Transverse colon (tissue), 4 donors: Measurements from ENCODE around the gene BHLHA9. TPM values are rescaled to one million over a fixed set of nuclear protein-coding genes. Genes with fewer than 3 reads are reported as not detected.

Source experiments
- DNase-seq: peaks from one replicate; pipeline ENCODE4 v3.0.0-alpha.2; 2019
- H3K27ac ChIP-seq, 4 donors: fragments of 200-600 bp; sonication (generic); 2 replicates each; pipeline ENCODE4 v1.5.1; 2016 to 2018; ENCODE audit warnings: inconsistent platforms in 4 of 4
- H3K27me3 ChIP-seq: fragments of 200-600 bp; sonication (generic); 2 replicates; pipeline ENCODE4 v1.5.1; 2017; ENCODE audit warnings: inconsistent platforms
- H3K36me3 ChIP-seq, 4 donors: fragments of 200-600 bp; sonication (generic); 2 replicates each; pipeline ENCODE4 v1.5.1; 2017 to 2019; ENCODE audit warnings: inconsistent platforms in 4 of 4
- H3K4me1 ChIP-seq, 4 donors: fragments of 200-600 bp; sonication (generic); 2 replicates each; pipeline ENCODE4 v1.5.1; 2017 to 2020; ENCODE audit warnings: inconsistent platforms in 4 of 4
- H3K4me3 ChIP-seq, 4 donors: fragments of 200-600 bp; sonication (generic); 1 replicate in 1 of 4; 2 replicates in 3 of 4; pipeline versions ENCODE4 v1.5.1 to v1.6.1; 2017 to 2019; ENCODE audit warnings: inconsistent platforms in 4 of 4
- H3K9me3 ChIP-seq, 2 donors: fragments of 200-600 bp; sonication (generic); 2 replicates each; pipeline ENCODE4 v1.5.1; 2017 to 2019; ENCODE audit warnings: inconsistent platforms in 2 of 2
- CTCF ChIP-seq, 5 experiments: fragments of 200-600 bp in 3 of 5; fragments of 450-650 bp in 2 of 5; sonication (generic) in 3 of 5; IDR thresholded peaks; 1 replicate in 2 of 5; 2 replicates in 3 of 5; pipeline ENCODE4 v1.5.1; 2016 to 2017; ENCODE audit warnings: antibody characterized with exemption in 5 of 5, inconsistent platforms in 3 of 5, mild to moderate bottlenecking in 2 of 5, moderate library complexity in 1 of 5
- EP300 ChIP-seq: sonication (generic); formaldehyde crosslinking; IDR thresholded peaks from one replicate; pipeline ENCODE4 v1.6.1; 2017; ENCODE audit warnings: antibody characterized with exemption, low read depth
- POLR2A ChIP-seq: fragments of 450-650 bp; IDR thresholded peaks from one replicate; pipeline ENCODE4 v1.6.1; 2016; ENCODE audit warnings: antibody characterized with exemption, mild to moderate bottlenecking, moderate library complexity
- POLR2AphosphoS5 ChIP-seq, 3 donors: sonication (generic); formaldehyde crosslinking; IDR thresholded peaks; one replicate each; pipeline ENCODE4 v1.6.1; 2016; ENCODE audit warnings: antibody characterized with exemption in 3 of 3
- WGBS, 2 donors: methylation state at CpG; one replicate each; pipeline ENCODE4 v1.1.5; 2018; ENCODE audit warnings: low coverage in 1 of 2; 5-methylcytosine and 5-hydroxymethylcytosine counted together
- in situ Hi-C, 4 donors: fragments of 200-750 bp; cut with MboI; loops; one replicate each; pipeline versions ENCODE4 v1.15.0 to v1.15.1; 2017; ENCODE audit warnings: low sequenced_read_pairs in 3 of 4, low pct_ligation_motif_present in 1 of 4, low pct_unique_long_range_greater_than_20kb in 1 of 4
- intact Hi-C: fragments of 100-400 bp; cut with DNase I; formaldehyde crosslinking; loops from one replicate; pipeline ENCODE4 v1.15.1; 2023; ENCODE audit warnings: low total_unique reads
- total RNA-seq, 4 donors: library from RNA; depleted of rRNA; stranded (reverse); fragments of >200 nt; gene quantifications; one replicate each; pipeline ENCODE4 v1.1.0, GENCODE V29; 2016

BHLHA9 gene
- total RNA-seq, 4 donors from 2014 or later = not detected

- peaks cover 0 to 3% (median 3%) of the 10 kb centered on the region in 4 donors for H3K4me1 ChIP-seq
- peaks cover 70% of the 10 kb centered on the region for H3K27me3 ChIP-seq
- in situ Hi-C loops = loop anchor here in 2 of 4 donors (10.0 kb wide), 2 partner anchors 49 to 239 kb away; partner anchors contain the start of gene INPP5K (in 1 of the 2)
- H3K36me3 ChIP-seq = no peaks in the 10 kb centered on the region
- no peak overlapping the region for H3K27ac ChIP-seq
- intact Hi-C loops = loop anchor here (10.0 kb wide), 2 partner anchors 169 to 359 kb away; no protein-coding TSS in a partner anchor
- 74 to 87% methylated on average over 6 to 10 of the region's 10 CpGs for WGBS, 2 donors
- TF ChIP-seq CTCF (IDR thresholded peaks at IDR 0.05) (no peak), EP300 (no peak), POLR2AphosphoS5 (IDR thresholded peaks at IDR 0.05) (no peak), POLR2A (no peak)
- no peak for DNase-seq
- H3K9me3 ChIP-seq = no peaks in the 10 kb centered on the region
- no peak overlapping the region for H3K4me3 ChIP-seq
These were observed 5.1 kb downstream of the BHLHA9 start for GRCh38 chr17:1275205-1275961.

GRCh38 chr17:1275962-1276736, 5.9 kb downstream of the BHLHA9 start:
- intact Hi-C loops (loop anchor here (10.0 kb wide), 2 partner anchors 169 to 359 kb away; no protein-coding TSS in a partner anchor), in situ Hi-C loops (loop anchor here in 2 of 4 donors (10.0 kb wide), 2 partner anchors 49 to 239 kb away; partner anchors contain the start of gene INPP5K (in 1 of the 2))

GRCh38 chr17:1280652-1281051, 10.4 kb downstream of the BHLHA9 start:
- WGBS, 2 donors = 76% methylated on average over 6 of the region's 23 CpGs; no CpG with 5 or more reads in 1 of the 2 donors
- H3K9me3 ChIP-seq = no peaks in the 10 kb centered on the region

More at GRCh38 chr17:1275962-1276736, 5.9 kb downstream of the BHLHA9 start:
- DNase-seq = peak; percentile 71
- Histone ChIP-seq H3K36me3 (no peaks in the 10 kb centered on the region), H3K4me3 (no peak overlapping the region), H3K27ac (no peak overlapping the region), H3K4me1 (no peaks in the 10 kb centered on the region), H3K27me3 (peaks cover 63% of the 10 kb centered on the region), H3K9me3 (no peaks in the 10 kb centered on the region)
- WGBS, 2 donors = 13 to 40% methylated on average over 4 to 25 of the region's 28 CpGs
- TF ChIP-seq EP300 (no peak), CTCF (IDR thresholded peaks at IDR 0.05) (peak; percentile 63 to 91 (median 82)), POLR2A (no peak), POLR2AphosphoS5 (IDR thresholded peaks at IDR 0.05) (no peak)

More at GRCh38 chr17:1280652-1281051, 10.4 kb downstream of the BHLHA9 start:
- Histone ChIP-seq H3K27me3 (peaks cover 31% of the 10 kb centered on the region), H3K4me3 (no peak overlapping the region), H3K27ac (no peak overlapping the region), H3K36me3 (no peaks in the 10 kb centered on the region), H3K4me1 (no peaks in the 10 kb centered on the region)
- TF ChIP-seq EP300 (no peak), POLR2A (no peak), POLR2AphosphoS5 (IDR thresholded peaks at IDR 0.05) (no peak), CTCF (IDR thresholded peaks at IDR 0.05) (no peak)
- in situ Hi-C loops (no loop called here), intact Hi-C loops (no loop called here)
- no peak for DNase-seq
